Dedifferentiated amniotic fluid mesenchymal stem cell (primary cell): ENCODE results near the gene DBX2.
"Not testable (repeated sequence)": the region's sequence is repeated elsewhere in the genome, so short reads cannot be mapped to it uniquely, and the experiment has no call there.

Experiments
- DNase-seq: peaks from one replicate; pipeline ENCODE4 v3.0.0-alpha.2; 2016; ENCODE audit errors: extremely low spot score

The DBX2 gene

GRCh38 chr12:45050751-45051571 is at the start of gene DBX2:
Gene DBX2 (minus strand): TSS chr12:45051099. CDS start chr12:45050927, 172 bp downstream.
- DNase-seq = no peak

DNA sequence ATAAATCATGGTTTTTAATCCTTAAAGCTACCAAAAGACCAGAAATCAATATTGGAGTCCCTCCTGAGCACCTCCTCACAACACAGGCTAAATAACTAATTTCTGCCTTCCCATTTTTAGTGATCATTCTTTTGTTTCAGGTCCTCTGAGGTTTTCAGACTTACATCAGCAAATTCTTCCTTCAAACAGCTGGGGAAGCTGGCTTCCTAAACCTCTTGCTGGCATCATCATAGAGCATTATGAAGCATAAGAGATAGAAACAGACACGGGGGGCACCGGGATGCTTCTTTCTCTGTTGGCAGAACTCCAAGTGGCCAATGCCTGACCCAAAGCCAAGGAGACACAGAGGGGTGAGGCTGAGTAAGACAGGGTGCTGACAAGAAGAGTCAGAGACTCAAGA is 47.9 kb upstream of the DBX2 start:
- no peak for DNase-seq

GRCh38 chr12:45095417-45095816 is 44.5 kb upstream of the DBX2 start:
- not testable (repeated sequence) for DNase-seq

DNA sequence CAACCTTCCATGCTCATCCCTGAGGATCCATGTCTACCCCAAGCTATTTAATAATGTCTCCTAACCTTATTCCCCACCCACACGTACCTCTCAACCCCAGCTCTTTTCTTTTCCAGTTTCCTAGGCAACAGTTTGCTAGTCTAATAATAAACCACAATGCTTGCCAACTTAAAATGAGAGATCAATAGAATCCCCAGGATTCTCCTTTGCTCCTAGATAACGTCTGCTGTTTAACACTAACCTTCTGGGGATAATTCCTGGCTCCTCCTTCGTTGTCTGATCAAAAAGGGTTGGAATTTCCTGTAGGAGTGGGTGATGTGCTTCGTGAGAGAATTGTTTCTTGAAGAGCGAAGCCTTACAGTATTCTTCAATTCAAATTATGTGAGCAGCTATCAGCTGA is 42.2 kb upstream of the DBX2 start:
- DNase-seq = no peak

- no peak for DNase-seq
Measured at GRCh38 chr12:45089411-45090075, 38.6 kb upstream of the DBX2 start.

DNA sequence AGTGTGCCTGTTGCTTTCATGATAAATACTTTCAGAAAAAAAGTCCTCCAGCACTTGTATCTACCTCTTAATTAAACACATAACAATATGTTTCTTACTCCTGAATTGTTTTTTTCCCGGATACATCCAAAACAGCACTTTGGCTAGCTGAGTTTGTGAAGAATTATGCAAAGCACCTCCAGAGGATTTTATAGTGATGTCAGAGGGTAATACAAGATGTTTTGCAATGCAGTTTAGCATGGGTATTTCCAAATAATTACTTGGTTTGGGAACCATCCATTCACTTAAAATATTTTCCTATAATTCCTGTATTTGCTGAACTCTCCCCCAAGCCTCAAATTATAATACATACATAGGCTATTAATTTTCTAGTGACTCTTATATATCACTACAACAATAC is 37.7 kb upstream of the DBX2 start:
- no peak for DNase-seq

GRCh38 chr12:45084248-45084647 is 33.3 kb upstream of the DBX2 start:
- not testable (repeated sequence) for DNase-seq

DNA sequence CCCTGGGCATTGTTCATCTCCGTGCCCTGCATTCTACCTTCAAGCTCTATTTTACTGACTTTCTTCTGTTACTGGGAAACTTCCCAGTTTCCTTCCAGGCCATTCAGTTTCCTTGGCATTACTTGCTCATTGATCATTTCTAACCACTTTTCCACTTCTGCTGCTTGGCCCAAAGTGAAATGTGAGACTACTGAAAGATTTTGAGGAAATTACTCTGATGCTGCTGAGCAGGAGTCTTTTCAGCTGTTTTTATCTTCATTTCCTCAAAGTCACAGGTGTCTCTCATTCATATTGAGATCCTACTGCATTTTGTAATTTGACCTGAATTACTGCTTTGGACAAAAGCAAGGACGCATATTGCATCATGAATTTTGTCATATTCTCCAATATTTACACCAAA is 26.4 kb upstream of the DBX2 start:
- no peak for DNase-seq

- DNase-seq = no peak
Measured at GRCh38 chr12:45076417-45077026, 25.6 kb upstream of the DBX2 start.

GRCh38 chr12:45075587-45076282 is 24.8 kb upstream of the DBX2 start:
- DNase-seq = no peak

GRCh38 chr12:45065125-45065626 is 14.3 kb upstream of the DBX2 start:
- no peak for DNase-seq

DNA sequence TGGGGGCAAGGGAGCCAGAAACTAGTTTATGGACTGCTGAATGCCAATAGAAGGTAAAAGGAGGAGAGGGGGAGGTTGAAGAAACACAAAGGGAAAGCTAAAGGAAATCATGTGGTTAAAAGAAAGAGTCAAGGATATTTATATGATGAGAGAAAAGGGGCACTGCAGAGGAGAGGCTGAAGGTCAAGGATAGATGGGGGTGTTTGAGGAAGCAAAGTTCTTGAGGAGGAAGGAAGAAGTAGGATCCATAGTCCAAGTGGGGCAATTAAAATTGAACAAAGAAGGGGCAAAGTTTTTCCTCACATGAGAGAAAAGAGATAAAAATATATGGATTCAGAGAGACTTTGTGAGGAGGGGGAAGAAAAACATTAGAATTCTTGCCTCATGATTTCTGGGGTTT is 10.1 kb upstream of the DBX2 start:
- no peak for DNase-seq

DNA sequence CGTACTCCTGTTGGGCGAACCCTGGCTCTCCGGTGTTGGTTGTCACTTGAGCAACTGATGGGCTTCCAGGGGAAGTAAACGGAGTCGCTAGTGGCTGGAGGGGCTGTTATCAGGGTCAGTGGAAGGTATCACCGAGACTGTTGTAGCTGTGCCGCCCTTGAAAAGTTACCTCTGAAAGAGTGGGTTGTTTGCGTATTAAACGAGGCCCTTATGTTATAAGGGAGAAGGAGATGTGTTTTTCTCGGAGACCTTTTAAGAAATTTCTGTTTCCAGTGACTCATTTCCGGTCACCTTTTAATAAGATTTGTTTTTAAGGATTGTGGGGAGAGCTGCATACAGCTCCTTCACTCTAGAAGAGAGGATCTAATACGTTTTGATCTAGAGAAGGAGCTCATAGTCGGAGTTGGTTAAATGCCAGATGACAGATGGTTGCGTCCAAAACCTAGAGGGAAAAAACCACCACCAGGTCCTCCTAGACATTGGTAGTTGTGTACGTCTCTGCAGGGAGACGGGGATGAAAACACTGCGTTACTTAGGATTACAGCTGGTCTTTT is 750 bp upstream of the DBX2 start:
- no peak for DNase-seq

GRCh38 chr12:45049912-45050750 is 768 bp downstream of the DBX2 start:
- no peak for DNase-seq

DNA sequence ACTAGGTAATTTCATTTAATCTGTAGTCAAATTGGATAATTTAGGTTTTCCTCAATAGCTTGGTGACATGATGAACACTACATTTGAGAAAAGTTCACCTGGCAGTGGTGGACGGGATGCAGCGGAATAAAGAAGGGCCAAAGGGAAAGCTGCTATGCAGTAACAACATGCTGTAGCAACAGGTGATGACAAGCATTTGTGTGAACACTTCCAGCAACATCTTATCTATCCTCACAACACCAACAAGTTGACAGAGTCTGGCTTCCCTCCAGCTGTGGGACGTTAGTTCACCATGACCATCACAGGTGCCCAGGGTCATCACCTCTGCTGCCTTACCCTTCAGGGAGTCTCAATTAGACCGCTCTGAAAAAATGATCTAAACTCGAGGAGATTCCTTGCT is 8.3 kb downstream of the DBX2 start:
- DNase-seq = no peak

GRCh38 chr12:45040977-45041376 is 9.9 kb downstream of the DBX2 start:
- no peak for DNase-seq

GRCh38 chr12:45039757-45040156 is 11.1 kb downstream of the DBX2 start:
- no peak for DNase-seq

- no peak for DNase-seq
Measured at GRCh38 chr12:45034861-45035265, 16.0 kb downstream of the DBX2 start.

DNA sequence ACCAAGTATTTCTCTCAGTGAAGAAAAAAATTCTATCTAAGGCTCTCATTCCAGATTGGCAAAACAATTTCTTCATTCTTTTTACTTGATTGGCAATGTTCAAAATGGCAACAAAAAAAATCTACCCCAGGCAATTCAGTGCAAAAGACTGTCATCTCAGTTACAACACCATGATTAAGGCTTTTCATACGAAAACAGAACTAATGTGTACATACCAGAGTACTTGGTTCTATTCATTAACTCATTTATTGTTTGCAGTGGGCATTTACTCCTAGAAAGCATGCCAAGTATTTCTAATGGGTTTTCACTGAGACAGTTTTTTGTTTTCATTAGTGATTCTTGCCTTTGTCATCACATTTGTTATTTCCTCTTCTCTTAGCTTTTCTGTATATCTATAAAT is 33.0 kb downstream of the DBX2 start:
- no peak for DNase-seq

- no peak for DNase-seq
Measured at GRCh38 chr12:45014396-45014795, 36.5 kb downstream of the DBX2 start.

GRCh38 chr12:45012749-45013148 is 38.1 kb downstream of the DBX2 start:
- no peak for DNase-seq
